ENCODE measurements around the gene HTRA1.

GRCh38 chr10:122455376-122456079, 5.8 kb upstream of the HTRA1 start:
- TF ChIP-seq, protein P1, sequence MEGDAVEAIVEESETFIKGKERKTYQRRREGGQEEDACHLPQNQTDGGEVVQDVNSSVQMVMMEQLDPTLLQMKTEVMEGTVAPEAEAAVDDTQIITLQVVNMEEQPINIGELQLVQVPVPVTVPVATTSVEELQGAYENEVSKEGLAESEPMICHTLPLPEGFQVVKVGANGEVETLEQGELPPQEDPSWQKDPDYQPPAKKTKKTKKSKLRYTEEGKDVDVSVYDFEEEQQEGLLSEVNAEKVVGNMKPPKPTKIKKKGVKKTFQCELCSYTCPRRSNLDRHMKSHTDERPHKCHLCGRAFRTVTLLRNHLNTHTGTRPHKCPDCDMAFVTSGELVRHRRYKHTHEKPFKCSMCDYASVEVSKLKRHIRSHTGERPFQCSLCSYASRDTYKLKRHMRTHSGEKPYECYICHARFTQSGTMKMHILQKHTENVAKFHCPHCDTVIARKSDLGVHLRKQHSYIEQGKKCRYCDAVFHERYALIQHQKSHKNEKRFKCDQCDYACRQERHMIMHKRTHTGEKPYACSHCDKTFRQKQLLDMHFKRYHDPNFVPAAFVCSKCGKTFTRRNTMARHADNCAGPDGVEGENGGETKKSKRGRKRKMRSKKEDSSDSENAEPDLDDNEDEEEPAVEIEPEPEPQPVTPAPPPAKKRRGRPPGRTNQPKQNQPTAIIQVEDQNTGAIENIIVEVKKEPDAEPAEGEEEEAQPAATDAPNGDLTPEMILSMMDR (IDR thresholded peaks at IDR 0.05): no peak
- TF ChIP-seq POLR2A (IDR thresholded peaks at IDR 0.05): no peak

Measured in sigmoid colon (tissue), 3 donors.